Stimulated activated CD4-positive, alpha-beta T cell treated with anti-CD3 and anti-CD28 coated beads, Interleukin-1b, Interleukin-23, amount 100 ng/mL, for 4 hours (primary cell): ENCODE results near the gene SHISA6.

Experiments
- DNase-seq, 2 donors: peaks; one replicate each; pipeline ENCODE4 v3.0.0-alpha.2; 2020; ENCODE audit warnings: low read depth in 2 of 2

The SHISA6 gene

GRCh38 chr17:11459861-11460331, 218.9 kb downstream of the SHISA6 start:
- no peak for DNase-seq

- DNase-seq, result no peak
These were observed 221.1 kb downstream of the SHISA6 start for GRCh38 chr17:11461993-11462548.

GRCh38 chr17:11467639-11468038, 226.6 kb downstream of the SHISA6 start:
- no peak for DNase-seq

- no peak for DNase-seq
These were observed 244.5 kb downstream of the SHISA6 start for GRCh38 chr17:11485336-11486100.

GRCh38 chr17:11486101-11486867, 245.3 kb downstream of the SHISA6 start:
- DNase-seq, result no peak

- no peak for DNase-seq
These were observed 245.9 kb downstream of the SHISA6 start for GRCh38 chr17:11486868-11487310.

GRCh38 chr17:11487469-11487868, 246.5 kb downstream of the SHISA6 start:
- DNase-seq, result no peak

- no peak for DNase-seq
These were observed 247.4 kb downstream of the SHISA6 start for GRCh38 chr17:11488407-11488806.

- DNase-seq, result no peak
These were observed 249.2 kb downstream of the SHISA6 start for GRCh38 chr17:11490171-11490755.

GRCh38 chr17:11492511-11492910, 251.5 kb downstream of the SHISA6 start:
- no peak for DNase-seq

- DNase-seq, result no peak
These were observed 252.9 kb downstream of the SHISA6 start for GRCh38 chr17:11493936-11494335.

- no peak for DNase-seq
These were observed 254.6 kb downstream of the SHISA6 start for GRCh38 chr17:11495613-11496012.

- DNase-seq, result no peak
These were observed 258.9 kb downstream of the SHISA6 start for GRCh38 chr17:11499881-11500280.

GRCh38 chr17:11503308-11504035, 262.5 kb downstream of the SHISA6 start:
- no peak for DNase-seq

- DNase-seq, result no peak
These were observed 265.6 kb downstream of the SHISA6 start for GRCh38 chr17:11506635-11507034.

GRCh38 chr17:11511696-11512095, 270.7 kb downstream of the SHISA6 start:
- DNase-seq, result no peak

- DNase-seq, result no peak
These were observed 273.6 kb downstream of the SHISA6 start for GRCh38 chr17:11514565-11514964.

GRCh38 chr17:11514981-11515680, 274.1 kb downstream of the SHISA6 start:
- DNase-seq, result no peak

GRCh38 chr17:11515901-11516300, 274.9 kb downstream of the SHISA6 start:
- DNase-seq, result no peak

GRCh38 chr17:11535231-11535630, 294.2 kb downstream of the SHISA6 start:
- no peak for DNase-seq

GRCh38 chr17:11538366-11538765, 297.4 kb downstream of the SHISA6 start:
- DNase-seq, result no peak
